PFSK-1 (cell line): Measurements from ENCODE around the gene COL5A2.

Experiments used
- FOXP2 ChIP-seq: optimal IDR thresholded peaks from 2 replicates; pipeline ENCODE3; 2011; ENCODE audit warnings: borderline replicate concordance, control low read depth, inconsistent platforms; ENCODE audit not compliant: insufficient read depth; ENCODE audit errors: extremely low read length, extremely low read depth
- POLR2AphosphoS5 ChIP-seq: IDR thresholded peaks from 2 replicates; pipeline ENCODE4 v1.6.1; 2012; ENCODE audit warnings: low read depth, mild to moderate bottlenecking, control low read depth, low read length, moderate library complexity
- REST ChIP-seq, 2 experiments: IDR thresholded peaks; 2 replicates each; pipeline versions ENCODE4 v1.6.1 to v1.8.0; 2011 to 2012; ENCODE audit warnings: low read depth in 2 of 2, low read length in 2 of 2, control low read depth in 1 of 2, inconsistent platforms in 1 of 2, mild to moderate bottlenecking in 1 of 2, moderate library complexity in 1 of 2; ENCODE audit not compliant: insufficient read depth in 1 of 2
- SIN3A ChIP-seq: IDR thresholded peaks from 2 replicates; pipeline ENCODE4 v1.6.1; 2012; ENCODE audit warnings: mild to moderate bottlenecking, low read length, moderate library complexity, borderline replicate concordance; ENCODE audit not compliant: insufficient read depth
- TAF1 ChIP-seq: IDR thresholded peaks from 2 replicates; pipeline ENCODE4 v1.6.1; 2012; ENCODE audit warnings: low read length, control low read depth, borderline replicate concordance; ENCODE audit not compliant: insufficient read depth

Gene COL5A2

GRCh38 chr2:189157939-189158338 lies 21.6 kb downstream of the COL5A2 start:
- TF ChIP-seq POLR2AphosphoS5 (no peak), REST (IDR thresholded peaks at IDR 0.05; ENCODE audit: insufficient read depth in 1 of 2, low read depth in 2 of 2, low read length in 2 of 2) (no peak), FOXP2 (no peak), TAF1 (no peak), SIN3A (no peak)

GRCh38 chr2:189157456-189157855 lies 22.1 kb downstream of the COL5A2 start:
- no peak for TF ChIP-seq TAF1
- no peak for TF ChIP-seq SIN3A
- no peak for TF ChIP-seq FOXP2
- TF ChIP-seq POLR2AphosphoS5: no peak
- no peak for TF ChIP-seq REST (IDR thresholded peaks at IDR 0.05; ENCODE audit: insufficient read depth in 1 of 2, low read depth in 2 of 2, low read length in 2 of 2)

- no peak for TF ChIP-seq TAF1
Measured at GRCh38 chr2:189155795-189156194, 23.8 kb downstream of the COL5A2 start.

- TF ChIP-seq SIN3A: no peak
- TF ChIP-seq TAF1: no peak
- no peak for TF ChIP-seq REST (IDR thresholded peaks at IDR 0.05; ENCODE audit: insufficient read depth in 1 of 2, low read depth in 2 of 2, low read length in 2 of 2)
- TF ChIP-seq FOXP2: no peak
Measured at GRCh38 chr2:189153619-189154018, 25.9 kb downstream of the COL5A2 start.

GRCh38 chr2:189152483-189152882 lies 27.1 kb downstream of the COL5A2 start:
- TF ChIP-seq REST (IDR thresholded peaks at IDR 0.05; ENCODE audit: insufficient read depth in 1 of 2, low read depth in 2 of 2, low read length in 2 of 2) (no peak), TAF1 (no peak), FOXP2 (no peak), SIN3A (no peak), POLR2AphosphoS5 (no peak)
